HG02610 (cell line): ENCODE data around the gene SLC25A21.

Experiments used
- ATAC-seq: cut with Tn5 transposase; IDR thresholded peaks from one replicate; pipeline ENCODE4 v1.9.1; 2021; ENCODE audit warnings: mild to moderate bottlenecking, moderate library complexity; ENCODE audit not compliant: unreplicated experiment

SLC25A21 gene

GRCh38 chr14:36657399-36658122 lies 514.8 kb downstream of the SLC25A21 start:
- ATAC-seq: no peak

GRCh38 chr14:36656687-36657398 lies 515.6 kb downstream of the SLC25A21 start:
- no peak for ATAC-seq

- ATAC-seq: no peak
Measured at GRCh38 chr14:36655963-36656686, 516.3 kb downstream of the SLC25A21 start.

GRCh38 chr14:36655571-36655962 lies 516.8 kb downstream of the SLC25A21 start:
- no peak for ATAC-seq

GRCh38 chr14:36654794-36655381 lies 517.5 kb downstream of the SLC25A21 start:
- ATAC-seq: no peak

- no peak for ATAC-seq
Measured at GRCh38 chr14:36653962-36654793, 518.2 kb downstream of the SLC25A21 start.

GRCh38 chr14:36653413-36653812 lies 519.0 kb downstream of the SLC25A21 start:
- ATAC-seq: no peak

GRCh38 chr14:36652542-36653201 lies 519.7 kb downstream of the SLC25A21 start:
- ATAC-seq: no peak

- no peak for ATAC-seq
Measured at GRCh38 chr14:36649872-36650650, 522.3 kb downstream of the SLC25A21 start.

- ATAC-seq: no peak
Measured at GRCh38 chr14:36647824-36648753, 524.3 kb downstream of the SLC25A21 start.

GRCh38 chr14:36647417-36647823 lies 525.0 kb downstream of the SLC25A21 start:
- ATAC-seq: no peak

GRCh38 chr14:36646664-36647416 lies 525.6 kb downstream of the SLC25A21 start:
- no peak for ATAC-seq

- no peak for ATAC-seq
Measured at GRCh38 chr14:36633580-36633979, 538.8 kb downstream of the SLC25A21 start.
